Endothelial cell of umbilical vein (primary cell): Measurements from ENCODE around the gene CNGB1. TPM values are rescaled to one million over a fixed set of nuclear protein-coding genes. Genes with fewer than 3 reads are reported as not detected.

Source experiments
- BruUV-seq: library from RNA; stranded (reverse); fragments of 400-500 nt; replicated peaks from 2 replicates; lab custom pipeline; 2021; lab: Mats Ljungman, UMichigan
- CTCF ChIA-PET: fragments of 300-600, 350-600 bp; sonication (Branson Sonifier 250); formaldehyde crosslinking; loops from one replicate; lab custom pipeline; 2021; ENCODE audit warnings: antibody characterized with exemption, inconsistent platforms; lab: Charles Lee
- POLR2A ChIA-PET: fragments of 300-600, 350-600 bp; sonication (Branson Sonifier 250); formaldehyde crosslinking; loops from one replicate; lab custom pipeline; 2021; ENCODE audit warnings: antibody characterized with exemption, inconsistent platforms; lab: Charles Lee
- DNase-seq: peaks from one replicate; pipeline ENCODE4 v3.0.0-alpha.2; 2011; ENCODE audit warnings: low read depth, low spot score
- FAIRE-seq: peaks from 2 replicates; lab custom pipeline; 2011; peaks lifted over from hg19 to GRCh38; lab: Jason Lieb, UNC
- H2AFZ ChIP-seq: 2 replicates; pipeline ENCODE4 v1.6.0; 2012; ENCODE audit warnings: low read depth, low read length, control low read depth, inconsistent platforms
- H3K27ac ChIP-seq: 2 replicates; pipeline ENCODE4 v1.5.1; 2011; ENCODE audit warnings: low read depth, mild to moderate bottlenecking, control low read depth, low read length, moderate library complexity; ENCODE audit not compliant: insufficient read depth
- H3K27me3 ChIP-seq, 2 experiments: 2 replicates each; pipeline versions ENCODE4 v1.6.0 to v1.6.1; 2011; ENCODE audit warnings: low read length in 2 of 2, mixed read lengths in 1 of 2; ENCODE audit not compliant: control insufficient read depth in 2 of 2, insufficient read depth in 2 of 2
- H3K36me3 ChIP-seq, 2 experiments: 2 replicates in 1 of 2; 3 replicates in 1 of 2; pipeline ENCODE4 v1.5.1; 2011; ENCODE audit warnings: low read length in 2 of 2, mild to moderate bottlenecking in 1 of 2, moderate library complexity in 1 of 2; ENCODE audit not compliant: control insufficient read depth in 2 of 2, insufficient read depth in 2 of 2; ENCODE audit errors: extremely low read depth in 1 of 2
- H3K4me1 ChIP-seq: 3 replicates; pipeline ENCODE4 v1.5.1; 2011; ENCODE audit warnings: mild to moderate bottlenecking, low read length; ENCODE audit not compliant: control insufficient read depth, insufficient read depth; ENCODE audit errors: extremely low read depth
- H3K4me2 ChIP-seq: 2 replicates; pipeline ENCODE4 v1.6.1; 2011; ENCODE audit warnings: low read length, control low read depth, mixed read lengths; ENCODE audit not compliant: insufficient read depth
- H3K4me3 ChIP-seq, 3 experiments: fragments of 200-600 bp in 1 of 3; sonication (generic), shearing (Covaris generic) in 1 of 3; replicated peaks in 1 of 3; 2 replicates each; pipeline ENCODE4 v1.5.1; 2011 to 2016; ENCODE audit warnings: control low read depth in 3 of 3, low read length in 3 of 3, mild to moderate bottlenecking in 2 of 3, inconsistent platforms in 1 of 3, low read depth in 1 of 3, moderate library complexity in 1 of 3; ENCODE audit not compliant: insufficient read depth in 1 of 3
- H3K79me2 ChIP-seq: 2 replicates; pipeline ENCODE4 v1.6.0; 2012; ENCODE audit warnings: low read length, inconsistent platforms; ENCODE audit not compliant: control insufficient read depth, insufficient read depth
- H3K9ac ChIP-seq: replicated peaks from 2 replicates; pipeline ENCODE3; 2011; ENCODE audit warnings: low read length, control low read depth; ENCODE audit not compliant: insufficient read depth; ENCODE audit errors: extremely low read depth
- H3K9me1 ChIP-seq: replicated peaks from 3 replicates; pipeline ENCODE4 v1.6.0; 2011; ENCODE audit warnings: mild to moderate bottlenecking, low read length; ENCODE audit not compliant: control insufficient read depth, insufficient read depth; ENCODE audit errors: extremely low read depth
- H3K9me3 ChIP-seq: replicated peaks from 2 replicates; pipeline ENCODE4 v1.5.1; 2012; ENCODE audit warnings: low read length, inconsistent platforms; ENCODE audit not compliant: control insufficient read depth, insufficient read depth
- H4K20me1 ChIP-seq: replicated peaks from 2 replicates; pipeline ENCODE3; 2011; ENCODE audit warnings: mild to moderate bottlenecking, low read length; ENCODE audit not compliant: control insufficient read depth, insufficient read depth; ENCODE audit errors: extremely low read depth
- EZH2 ChIP-seq: IDR thresholded peaks from 2 replicates; pipeline ENCODE4 v1.6.1; 2012; ENCODE audit warnings: borderline replicate concordance, low read depth, mild to moderate bottlenecking, moderate library complexity, low read length, inconsistent platforms; ENCODE audit not compliant: severe bottlenecking
- FOS ChIP-seq: IDR thresholded peaks from 2 replicates; pipeline ENCODE4 v1.6.1; 2011; ENCODE audit warnings: mild to moderate bottlenecking, low read length, moderate library complexity, borderline replicate concordance; ENCODE audit not compliant: insufficient read depth
- GATA2 ChIP-seq: IDR thresholded peaks from 2 replicates; pipeline ENCODE4 v1.7.0; 2011; ENCODE audit warnings: low read depth, mild to moderate bottlenecking, moderate library complexity, mixed read lengths, low read length; ENCODE audit not compliant: insufficient read length, insufficient read depth
- JUN ChIP-seq: IDR thresholded peaks from 2 replicates; pipeline ENCODE4 v1.6.1; 2011; ENCODE audit warnings: borderline replicate concordance, low read depth; ENCODE audit not compliant: insufficient read length, insufficient read depth
- MYC ChIP-seq: IDR thresholded peaks from one replicate; pipeline ENCODE4 v1.6.1; 2011; ENCODE audit warnings: mild to moderate bottlenecking, low read depth, low read length
- POLR2A ChIP-seq: IDR thresholded peaks from 2 replicates; pipeline ENCODE4 v1.6.1; 2012; ENCODE audit warnings: low read depth, mild to moderate bottlenecking, control low read depth, low read length
- POLR2AphosphoS5 ChIP-seq: IDR thresholded peaks from 2 replicates; pipeline ENCODE4 v1.6.1; 2012; ENCODE audit warnings: low read depth, mild to moderate bottlenecking, control low read depth, low read length, moderate library complexity; ENCODE audit not compliant: insufficient read depth
- dilution Hi-C: fragments of 300-500 bp; cut with MboI; formaldehyde crosslinking; loops from one replicate; pipeline ENCODE4 v1.15.0; 2019; ENCODE audit warnings: low sequenced_read_pairs; ENCODE audit not compliant: extremely low pct_ligation_motif_present
- intact Hi-C: fragments of 100-400 bp; cut with micrococcal nuclease; formaldehyde crosslinking; loops from one replicate; pipeline ENCODE4 v1.10.0; 2022
- polyA plus RNA-seq, 4 experiments: library from polyadenylated mRNA; depleted of rRNA in 3 of 4; stranded (reverse) in 3 of 4; unstranded in 1 of 4; fragments of >200 nt; gene quantifications; 2 replicates each; pipeline versions ENCODE4 v1.2.1 to v1.2.3, GENCODE V29; 2011 to 2012; ENCODE audit warnings: missing spikeins in 1 of 4
- total RNA-seq: library from RNA; stranded (reverse); gene quantifications from 2 replicates; pipeline ENCODE4 v1.2.3, GENCODE V29; 2021
- TF ChIP-seq, protein P1 (sequence below): IDR thresholded peaks from 2 replicates; pipeline ENCODE4 v1.6.1; 2011; ENCODE audit not compliant: insufficient read depth, insufficient read length
- TF ChIP-seq, protein P2 (sequence below), 2 donors: IDR thresholded peaks; 1 replicate in 1 of 2; 2 replicates in 1 of 2; pipeline ENCODE4 v1.5.1; 2011; ENCODE audit warnings: low read length in 2 of 2, mild to moderate bottlenecking in 2 of 2, moderate library complexity in 2 of 2, control low read depth in 1 of 2, inconsistent platforms in 1 of 2, low read depth in 1 of 2; ENCODE audit not compliant: insufficient read depth in 1 of 2; ENCODE audit errors: extremely low read depth in 1 of 2

Gene CNGB1
- total and polyA plus RNA-seq, 2 donors (not counting 3 experiments of a cell fraction or from before 2014, with no cell fraction given), result not detected

GRCh38 chr16:57910696-57911095 is 60.2 kb downstream of the CNGB1 start:
- Histone ChIP-seq H2AFZ (no peak overlapping the region), H3K9ac (no peak overlapping the region), H3K79me2 (no peaks in the 10 kb centered on the region), H3K4me3 (no peak overlapping the region), H3K27me3 (peaks cover 0 to 3% of the 10 kb centered on the region in 2 experiments), H3K9me3 (no peaks in the 10 kb centered on the region), H3K27ac (no peak overlapping the region), H3K4me2 (no peak overlapping the region), H4K20me1 (no peaks in the 10 kb centered on the region), H3K36me3 (no peaks in the 10 kb centered on the region), H3K4me1 (no peaks in the 10 kb centered on the region), H3K9me1 (no peaks in the 10 kb centered on the region)
- ChIA-PET CTCF (no interaction called here), POLR2A (no interaction called here)
- intact Hi-C loops, result no loop called here
- TF ChIP-seq JUN, result no peak
- TF ChIP-seq, protein P1, sequence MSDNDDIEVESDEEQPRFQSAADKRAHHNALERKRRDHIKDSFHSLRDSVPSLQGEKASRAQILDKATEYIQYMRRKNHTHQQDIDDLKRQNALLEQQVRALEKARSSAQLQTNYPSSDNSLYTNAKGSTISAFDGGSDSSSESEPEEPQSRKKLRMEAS, result no peak
- TF ChIP-seq EZH2, result no peak
- TF ChIP-seq POLR2A, result no peak
- TF ChIP-seq MYC, result no peak
- TF ChIP-seq POLR2AphosphoS5, result no peak
- no peak for TF ChIP-seq FOS
- TF ChIP-seq, protein P2, sequence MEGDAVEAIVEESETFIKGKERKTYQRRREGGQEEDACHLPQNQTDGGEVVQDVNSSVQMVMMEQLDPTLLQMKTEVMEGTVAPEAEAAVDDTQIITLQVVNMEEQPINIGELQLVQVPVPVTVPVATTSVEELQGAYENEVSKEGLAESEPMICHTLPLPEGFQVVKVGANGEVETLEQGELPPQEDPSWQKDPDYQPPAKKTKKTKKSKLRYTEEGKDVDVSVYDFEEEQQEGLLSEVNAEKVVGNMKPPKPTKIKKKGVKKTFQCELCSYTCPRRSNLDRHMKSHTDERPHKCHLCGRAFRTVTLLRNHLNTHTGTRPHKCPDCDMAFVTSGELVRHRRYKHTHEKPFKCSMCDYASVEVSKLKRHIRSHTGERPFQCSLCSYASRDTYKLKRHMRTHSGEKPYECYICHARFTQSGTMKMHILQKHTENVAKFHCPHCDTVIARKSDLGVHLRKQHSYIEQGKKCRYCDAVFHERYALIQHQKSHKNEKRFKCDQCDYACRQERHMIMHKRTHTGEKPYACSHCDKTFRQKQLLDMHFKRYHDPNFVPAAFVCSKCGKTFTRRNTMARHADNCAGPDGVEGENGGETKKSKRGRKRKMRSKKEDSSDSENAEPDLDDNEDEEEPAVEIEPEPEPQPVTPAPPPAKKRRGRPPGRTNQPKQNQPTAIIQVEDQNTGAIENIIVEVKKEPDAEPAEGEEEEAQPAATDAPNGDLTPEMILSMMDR (IDR thresholded peaks at IDR 0.05; ENCODE audit: extremely low read depth in 1 of 2, insufficient read depth in 1 of 2, low read depth in 1 of 2, low read length in 2 of 2), result no peak
- no peak for TF ChIP-seq GATA2
- dilution Hi-C loops, result no loop called here
- DNase-seq, result no peak
- no TSS peak for BruUV-seq
- FAIRE-seq, result no peak
